Cardiac fibroblast (primary cell): ENCODE data around the gene CAMTA1.
A peak's percentile ranks its signal among the peaks of the same experiment; 100 is the strongest.

ENCODE experiments used
- DNase-seq, 2 donors: peaks; one replicate each; pipeline versions ENCODE4 v3.0.0 to v3.0.0-alpha.2; 2010; ENCODE audit warnings: low read depth in 2 of 2
- H3K4me3 ChIP-seq, 2 donors: replicated peaks in 1 of 2; 1 replicate in 1 of 2; 2 replicates in 1 of 2; pipeline ENCODE4 v1.5.1; 2011; ENCODE audit warnings: low read depth in 2 of 2, low read length in 2 of 2, mild to moderate bottlenecking in 2 of 2, moderate library complexity in 1 of 2
- TF ChIP-seq, protein P1 (sequence below): IDR thresholded peaks from one replicate; pipeline ENCODE4 v1.5.1; 2011; ENCODE audit warnings: low read depth, mild to moderate bottlenecking, low read length, inconsistent platforms

Gene CAMTA1

DNA sequence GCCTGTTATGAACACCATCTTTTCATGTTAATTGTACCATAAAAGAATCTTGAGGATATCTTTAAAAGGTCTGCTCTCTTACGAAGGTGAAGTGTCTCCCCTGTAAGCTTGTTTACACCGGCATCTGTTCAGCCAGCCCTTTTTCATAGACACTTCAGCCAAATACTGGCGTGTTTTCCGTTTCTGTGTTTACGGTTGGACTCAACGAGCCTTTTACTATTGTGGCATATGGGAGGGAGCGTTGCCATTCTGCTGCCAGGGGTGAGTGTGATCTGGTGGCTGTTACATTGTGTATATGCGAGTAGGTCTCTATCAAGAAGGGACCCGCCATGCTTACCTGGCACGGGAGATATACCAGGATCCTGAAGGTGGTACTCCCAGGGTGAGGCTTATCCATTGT, 433.8 kb downstream of the CAMTA1 start:
- DNase-seq: no peak
- no peak overlapping the region for H3K4me3 ChIP-seq
- TF ChIP-seq, protein P1, sequence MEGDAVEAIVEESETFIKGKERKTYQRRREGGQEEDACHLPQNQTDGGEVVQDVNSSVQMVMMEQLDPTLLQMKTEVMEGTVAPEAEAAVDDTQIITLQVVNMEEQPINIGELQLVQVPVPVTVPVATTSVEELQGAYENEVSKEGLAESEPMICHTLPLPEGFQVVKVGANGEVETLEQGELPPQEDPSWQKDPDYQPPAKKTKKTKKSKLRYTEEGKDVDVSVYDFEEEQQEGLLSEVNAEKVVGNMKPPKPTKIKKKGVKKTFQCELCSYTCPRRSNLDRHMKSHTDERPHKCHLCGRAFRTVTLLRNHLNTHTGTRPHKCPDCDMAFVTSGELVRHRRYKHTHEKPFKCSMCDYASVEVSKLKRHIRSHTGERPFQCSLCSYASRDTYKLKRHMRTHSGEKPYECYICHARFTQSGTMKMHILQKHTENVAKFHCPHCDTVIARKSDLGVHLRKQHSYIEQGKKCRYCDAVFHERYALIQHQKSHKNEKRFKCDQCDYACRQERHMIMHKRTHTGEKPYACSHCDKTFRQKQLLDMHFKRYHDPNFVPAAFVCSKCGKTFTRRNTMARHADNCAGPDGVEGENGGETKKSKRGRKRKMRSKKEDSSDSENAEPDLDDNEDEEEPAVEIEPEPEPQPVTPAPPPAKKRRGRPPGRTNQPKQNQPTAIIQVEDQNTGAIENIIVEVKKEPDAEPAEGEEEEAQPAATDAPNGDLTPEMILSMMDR: no peak

DNA sequence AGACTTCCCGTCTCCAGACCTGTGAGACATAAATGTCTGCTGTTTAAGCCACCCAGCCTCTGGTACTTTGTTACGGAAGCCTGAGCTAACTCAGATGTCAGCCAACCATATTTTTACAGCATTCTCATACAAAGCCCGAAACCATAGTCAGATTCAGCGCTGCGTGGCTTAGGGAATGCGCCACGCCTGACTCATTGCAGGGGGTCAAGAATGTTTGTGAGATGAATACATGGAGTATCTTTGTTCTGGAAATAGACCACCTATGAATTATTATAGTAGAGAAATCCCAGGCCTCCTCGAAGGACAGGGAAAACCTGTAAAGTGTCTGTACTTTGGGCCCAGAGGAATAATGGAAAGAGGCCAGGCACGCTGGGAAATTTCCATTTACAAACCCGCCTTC, 434.8 kb downstream of the CAMTA1 start:
- TF ChIP-seq, protein P1: no peak
- peak in 1 of 2 donors; percentile 40 for DNase-seq
- H3K4me3 ChIP-seq: no peak overlapping the region

DNA sequence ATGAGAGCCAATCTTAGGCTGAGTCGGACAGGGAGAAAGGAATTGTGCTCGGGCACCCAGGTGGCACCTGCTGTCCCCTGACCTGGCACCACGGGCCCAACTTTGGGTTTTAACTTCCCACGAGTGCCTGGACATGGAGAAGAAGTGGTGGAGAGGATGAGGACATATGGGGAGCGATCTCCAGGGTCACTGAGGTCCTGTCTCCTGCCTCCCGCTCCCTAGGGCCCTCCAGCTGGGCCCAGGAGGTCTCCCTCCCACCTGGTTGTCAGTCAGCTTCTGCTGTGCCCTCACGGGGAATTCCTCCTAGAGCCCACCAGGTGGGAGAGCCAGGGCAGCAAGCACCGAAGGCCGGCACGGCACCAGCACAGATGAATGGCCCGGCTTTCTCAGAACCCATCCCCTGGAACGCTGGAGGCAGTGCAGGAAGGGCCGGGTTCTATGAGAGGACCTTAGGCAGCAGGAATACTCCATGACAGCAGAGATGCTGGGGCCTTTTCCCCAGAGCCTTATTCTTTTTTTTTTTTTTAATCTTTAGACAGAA, 435.5 kb downstream of the CAMTA1 start:
- TF ChIP-seq, protein P1: no peak
- H3K4me3 ChIP-seq: no peak overlapping the region
- DNase-seq: no peak

DNA sequence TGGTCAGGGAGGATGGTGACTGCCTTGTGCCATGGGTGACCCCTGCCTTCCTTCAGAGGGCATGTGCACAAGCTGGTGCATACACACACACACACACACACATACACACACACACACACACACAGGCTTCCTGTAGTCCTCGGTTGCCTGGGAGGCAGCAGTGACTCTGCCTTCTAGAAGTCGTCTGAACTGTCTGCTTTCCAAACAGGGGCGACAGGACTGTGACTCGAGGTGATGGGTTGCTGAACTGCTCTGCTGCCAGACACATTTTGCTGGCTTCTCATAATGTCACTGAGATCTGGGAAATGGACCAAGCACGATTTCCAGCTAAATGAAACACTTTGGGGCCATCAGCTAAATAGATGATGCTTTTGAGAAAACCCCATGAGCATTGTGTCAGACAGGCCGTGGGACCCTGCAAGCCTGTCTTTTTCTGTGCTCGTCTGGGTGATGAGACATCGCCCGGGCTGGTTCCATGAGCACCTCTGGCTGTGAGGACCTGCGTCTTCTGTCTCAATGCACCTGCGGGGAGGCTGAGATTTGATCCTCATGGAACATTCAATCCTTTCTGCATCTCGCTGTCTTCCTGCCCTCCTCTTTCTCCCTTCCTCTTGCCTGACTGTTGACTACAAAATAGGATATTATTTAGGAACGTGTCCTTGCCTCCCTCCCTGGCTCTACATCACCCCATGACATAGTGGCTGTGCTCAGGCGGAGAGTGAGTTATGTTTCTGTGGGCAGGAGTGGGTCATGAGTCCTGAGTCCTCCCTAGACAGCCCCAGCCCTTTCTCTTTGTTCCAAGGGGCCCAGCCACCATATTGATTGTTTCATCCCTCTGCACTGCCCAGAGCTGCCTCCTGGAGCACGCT, 436.8 kb downstream of the CAMTA1 start:
- TF ChIP-seq, protein P1: no peak
- no peak for DNase-seq
- no peak overlapping the region for H3K4me3 ChIP-seq

DNA sequence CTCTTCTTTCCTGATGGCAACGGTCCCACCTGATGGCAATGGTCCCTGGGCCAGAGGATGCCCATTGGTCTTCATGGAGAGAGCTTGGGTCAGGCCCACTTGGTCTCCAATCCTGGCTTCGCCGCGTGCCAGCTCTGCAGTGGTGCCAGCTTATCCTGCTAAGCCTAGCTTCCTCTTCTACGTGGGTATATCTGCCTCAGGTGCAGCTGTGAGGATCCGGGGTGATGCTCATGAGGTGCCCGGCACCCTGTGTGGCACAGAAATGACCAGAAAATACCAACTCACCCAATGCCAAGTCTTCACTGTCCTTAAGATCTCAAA, 437.4 kb downstream of the CAMTA1 start:
- TF ChIP-seq, protein P1: no peak
- no peak for DNase-seq
- no peak overlapping the region for H3K4me3 ChIP-seq

DNA sequence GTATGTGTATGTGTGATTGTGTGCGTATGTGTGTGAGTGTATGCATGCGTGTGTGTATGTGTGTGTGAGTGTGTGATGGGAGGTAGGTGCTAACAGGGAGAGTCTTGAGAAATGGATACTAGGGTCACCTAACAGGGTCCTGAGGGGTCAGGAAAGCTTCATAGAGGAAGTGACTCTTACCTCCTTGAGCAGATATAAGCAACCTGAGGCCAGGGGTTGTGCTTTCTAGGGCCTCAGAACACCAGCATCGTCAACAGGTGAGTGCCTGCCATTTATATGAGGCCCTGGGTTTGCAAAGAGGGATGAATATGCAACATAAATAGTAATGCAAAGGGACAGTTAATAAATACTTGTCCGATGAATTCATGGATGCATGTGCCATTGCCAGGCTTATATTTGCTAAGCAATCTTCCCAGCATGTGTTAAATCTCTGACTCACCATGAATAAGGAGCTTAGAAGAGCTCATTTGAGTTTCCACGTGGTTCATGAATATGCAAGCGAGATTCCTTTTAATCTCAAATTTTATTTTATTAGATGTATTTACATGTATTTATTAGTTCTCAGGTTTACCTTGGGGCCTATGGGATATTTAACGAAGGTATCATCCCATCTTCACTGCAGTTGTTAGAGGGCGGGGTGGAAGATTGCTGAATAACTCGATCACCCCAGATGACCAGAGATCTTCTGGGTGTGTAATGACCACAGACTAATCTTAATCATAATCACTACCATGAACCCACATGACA, 438.3 kb downstream of the CAMTA1 start:
- peak; percentile 14 to 83 for DNase-seq
- TF ChIP-seq, protein P1: no peak
- H3K4me3 ChIP-seq: no peak overlapping the region
